Muscle layer of colon (tissue), 2 donors: ENCODE data around the gene PLA2G2F.

Experiments used
- H3K27ac ChIP-seq: one replicate; pipeline ENCODE4 v1.7.0; 2013; ENCODE audit warnings: low read depth, mild to moderate bottlenecking, low read length, moderate library complexity
- H3K27me3 ChIP-seq, 2 donors: one replicate each; pipeline ENCODE4 v1.7.0; 2013; ENCODE audit warnings: low read length in 2 of 2, mild to moderate bottlenecking in 2 of 2; ENCODE audit not compliant: insufficient read depth in 2 of 2, control insufficient read depth in 1 of 2
- H3K36me3 ChIP-seq: one replicate; pipeline ENCODE4 v1.7.0; 2013; ENCODE audit warnings: mild to moderate bottlenecking, low read length; ENCODE audit not compliant: insufficient read depth
- H3K4me1 ChIP-seq: one replicate; pipeline ENCODE4 v1.7.0; 2013; ENCODE audit warnings: mild to moderate bottlenecking, low read length; ENCODE audit not compliant: insufficient read depth
- H3K4me3 ChIP-seq, 2 donors: one replicate each; pipeline ENCODE4 v1.7.0; 2013; ENCODE audit warnings: low read length in 2 of 2, low read depth in 1 of 2, mild to moderate bottlenecking in 1 of 2, moderate library complexity in 1 of 2
- H3K9ac ChIP-seq: one replicate; pipeline ENCODE4 v1.7.0; 2013; ENCODE audit warnings: low read length
- H3K9me3 ChIP-seq: one replicate; pipeline ENCODE4 v1.7.0; 2013; ENCODE audit warnings: mild to moderate bottlenecking, low read length
- donor health status: abdominal sarcoma.
- donor health status: Adenocarcinoma of cecum.

The PLA2G2F gene

GRCh38 chr1:20102875-20103274, 36.2 kb upstream of the PLA2G2F start:
- Histone ChIP-seq H3K36me3 (no peaks in the 10 kb centered on the region), H3K4me3 (no peak overlapping the region), H3K9ac (no peak overlapping the region), H3K27me3 (no peaks in the 10 kb centered on the region), H3K4me1 (no peaks in the 10 kb centered on the region), H3K27ac (no peak overlapping the region), H3K9me3 (no peaks in the 10 kb centered on the region)

GRCh38 chr1:20105856-20106255, 33.3 kb upstream of the PLA2G2F start:
- Histone ChIP-seq H3K4me3 (no peak overlapping the region), H3K9me3 (no peaks in the 10 kb centered on the region)

GRCh38 chr1:20107351-20107750, 31.8 kb upstream of the PLA2G2F start:
- Histone ChIP-seq H3K9ac (no peak overlapping the region), H3K4me3 (no peak overlapping the region), H3K36me3 (no peaks in the 10 kb centered on the region), H3K4me1 (no peaks in the 10 kb centered on the region), H3K27me3 (no peaks in the 10 kb centered on the region), H3K9me3 (no peaks in the 10 kb centered on the region), H3K27ac (no peak overlapping the region)

More at GRCh38 chr1:20105856-20106255, 33.3 kb upstream of the PLA2G2F start:
- H3K36me3 ChIP-seq, result no peaks in the 10 kb centered on the region
- H3K9ac ChIP-seq, result no peak overlapping the region
- H3K27ac ChIP-seq, result no peak overlapping the region
- H3K4me1 ChIP-seq, result no peaks in the 10 kb centered on the region
- H3K27me3 ChIP-seq, result no peaks in the 10 kb centered on the region

GRCh38 chr1:20107796-20108195, 31.3 kb upstream of the PLA2G2F start:
- H3K9me3 ChIP-seq, result no peaks in the 10 kb centered on the region
- no peaks in the 10 kb centered on the region for H3K36me3 ChIP-seq
- H3K4me1 ChIP-seq, result no peaks in the 10 kb centered on the region
- no peak overlapping the region for H3K4me3 ChIP-seq
- no peak overlapping the region for H3K9ac ChIP-seq
- H3K27me3 ChIP-seq, result no peaks in the 10 kb centered on the region
- H3K27ac ChIP-seq, result no peak overlapping the region

GRCh38 chr1:20108366-20109123, 30.6 kb upstream of the PLA2G2F start:
- no peak overlapping the region for H3K27ac ChIP-seq
- H3K9ac ChIP-seq, result no peak overlapping the region
- no peaks in the 10 kb centered on the region for H3K36me3 ChIP-seq
- H3K27me3 ChIP-seq, result no peaks in the 10 kb centered on the region
- H3K4me1 ChIP-seq, result no peaks in the 10 kb centered on the region
- H3K4me3 ChIP-seq, result no peak overlapping the region
- H3K9me3 ChIP-seq, result no peaks in the 10 kb centered on the region

- Histone ChIP-seq H3K9ac (no peak overlapping the region), H3K9me3 (no peaks in the 10 kb centered on the region), H3K27me3 (no peaks in the 10 kb centered on the region), H3K36me3 (no peaks in the 10 kb centered on the region), H3K4me1 (no peaks in the 10 kb centered on the region), H3K27ac (no peak overlapping the region), H3K4me3 (no peak overlapping the region)
Observed at GRCh38 chr1:20109223-20109856, 29.8 kb upstream of the PLA2G2F start.

- Histone ChIP-seq H3K4me1 (no peaks in the 10 kb centered on the region), H3K9me3 (no peaks in the 10 kb centered on the region), H3K4me3 (no peak overlapping the region), H3K9ac (no peak overlapping the region), H3K27ac (no peak overlapping the region), H3K36me3 (no peaks in the 10 kb centered on the region), H3K27me3 (no peaks in the 10 kb centered on the region)
Observed at GRCh38 chr1:20110679-20111078, 28.4 kb upstream of the PLA2G2F start.

GRCh38 chr1:20111452-20111851, 27.7 kb upstream of the PLA2G2F start:
- Histone ChIP-seq H3K4me1 (no peaks in the 10 kb centered on the region), H3K36me3 (no peaks in the 10 kb centered on the region), H3K9ac (no peak overlapping the region), H3K27me3 (no peaks in the 10 kb centered on the region), H3K4me3 (no peak overlapping the region), H3K9me3 (no peaks in the 10 kb centered on the region), H3K27ac (no peak overlapping the region)

GRCh38 chr1:20112279-20113000, 26.7 kb upstream of the PLA2G2F start:
- no peaks in the 10 kb centered on the region for H3K27me3 ChIP-seq

GRCh38 chr1:20114021-20114648, 25.0 kb upstream of the PLA2G2F start:
- no peak overlapping the region for H3K9ac ChIP-seq
- no peaks in the 10 kb centered on the region for H3K4me1 ChIP-seq
- H3K36me3 ChIP-seq, result no peaks in the 10 kb centered on the region
- H3K4me3 ChIP-seq, result no peak overlapping the region
- H3K27ac ChIP-seq, result no peak overlapping the region
- no peaks in the 10 kb centered on the region for H3K9me3 ChIP-seq
- no peaks in the 10 kb centered on the region for H3K27me3 ChIP-seq

More at GRCh38 chr1:20112279-20113000, 26.7 kb upstream of the PLA2G2F start:
- Histone ChIP-seq H3K36me3 (no peaks in the 10 kb centered on the region), H3K27ac (no peak overlapping the region), H3K9me3 (no peaks in the 10 kb centered on the region), H3K9ac (no peak overlapping the region), H3K4me1 (no peaks in the 10 kb centered on the region), H3K4me3 (no peak overlapping the region)

GRCh38 chr1:20115479-20115878, 23.6 kb upstream of the PLA2G2F start:
- Histone ChIP-seq H3K4me1 (no peaks in the 10 kb centered on the region), H3K27ac (no peak overlapping the region), H3K27me3 (no peaks in the 10 kb centered on the region), H3K9ac (no peak overlapping the region), H3K9me3 (no peaks in the 10 kb centered on the region), H3K4me3 (no peak overlapping the region), H3K36me3 (no peaks in the 10 kb centered on the region)
